ENCODE data around the gene MXRA7. TPM values are rescaled to one million over a fixed set of nuclear protein-coding genes. Genes with fewer than 3 reads are reported as not detected.

Gene MXRA7
- total and polyA plus RNA-seq, 2 of the 4 experiments (the other 2 are of a cell fraction): 168 to 231 TPM

DNA sequence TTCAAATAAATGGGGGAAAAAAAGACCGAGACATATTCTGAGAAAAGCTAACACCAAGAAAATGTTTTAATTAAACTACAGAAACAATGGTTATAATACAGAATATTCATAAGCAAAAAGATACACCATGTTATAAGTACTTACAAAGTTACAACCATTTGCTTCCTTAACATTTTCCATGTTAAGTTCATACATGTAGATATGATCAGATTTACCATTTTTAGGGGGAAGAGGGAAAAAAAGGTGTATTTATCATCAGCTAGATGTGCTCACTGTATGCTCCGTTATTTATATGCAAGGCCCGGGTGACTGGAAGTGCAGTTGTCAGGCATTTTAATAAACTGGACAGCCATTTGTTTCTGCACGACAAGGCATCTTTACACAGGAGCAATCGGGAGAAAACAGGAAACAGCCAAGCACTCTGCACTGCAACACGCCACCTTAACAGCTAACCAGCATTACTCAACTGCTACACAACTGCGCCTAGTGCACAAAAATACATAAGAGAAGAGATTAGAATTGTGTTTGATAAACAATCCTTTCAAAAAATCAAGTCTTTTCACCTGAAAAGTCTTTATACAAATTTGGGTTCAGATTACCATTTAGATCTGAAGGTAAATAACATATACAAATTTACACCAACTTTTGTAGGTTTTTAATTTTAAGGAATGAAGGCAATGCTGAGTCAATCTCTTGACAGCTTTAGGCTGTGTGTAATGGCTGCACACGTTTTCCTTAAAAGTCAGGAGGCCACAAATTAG lies 23.5 kb upstream of the MXRA7 start:
- intact Hi-C loops (cut with micrococcal nuclease): no loop called here
- dilution Hi-C loops (cut with HindIII; ENCODE audit: low sequenced_read_pairs, unreplicated experiment): no loop called here
- WGBS, 2 experiments (ENCODE audit: extremely low coverage in 2 of 2, insufficient read length in 1 of 2): 0% methylated on average over 1 of the region's 8 CpGs; no CpG with 5 or more reads in 1 of the 2 experiments

More for the DNA sequence above, 23.5 kb upstream of the MXRA7 start:
- TSS peak; percentile 50 for BruUV-seq (replicated peaks)
- Histone ChIP-seq H3K56ac (ENCODE audit: extremely low read depth, insufficient read depth, low read length) (no peak overlapping the region), H3K27ac (ENCODE audit: insufficient read depth, low read length) (no peak overlapping the region), H2BK120ac (ENCODE audit: low read depth, low read length) (no peak overlapping the region), H3K4me1 (ENCODE audit: control insufficient read depth, insufficient read depth, low read length) (peaks cover 2% of the 10 kb centered on the region; the same call in 1 of the 2 replicates), H2AK5ac (ENCODE audit: low read depth, low read length) (no peak overlapping the region), H3K4me2 (ENCODE audit: low read depth, low read length) (peak overlapping the region; percentile 76), H4K5ac (ENCODE audit: low read depth, low read length) (no peak overlapping the region), H2BK20ac (ENCODE audit: low read depth, low read length) (no peak overlapping the region), H3K14ac (replicated peaks; ENCODE audit: low read depth, low read length) (no peak overlapping the region), H3K36me3 (ENCODE audit: control insufficient read depth, insufficient read depth, low read length) (peaks cover 26% of the 10 kb centered on the region), H2BK15ac (ENCODE audit: low read depth, low read length) (no peak overlapping the region), H2AK9ac (replicated peaks; ENCODE audit: low read depth, low read length, poor library complexity) (no peak overlapping the region), H3K9me1 (ENCODE audit: insufficient read depth, low read length) (no peaks in the 10 kb centered on the region), H3K4ac (ENCODE audit: low read depth, low read length) (no peak overlapping the region), H3K79me1 (ENCODE audit: low read depth in 1 of 2, low read length in 2 of 2) (peaks cover 21 to 32% of the 10 kb centered on the region in 2 experiments), H4K91ac (ENCODE audit: insufficient read depth, low read depth, low read length) (no peak overlapping the region), H4K8ac (ENCODE audit: low read depth in 2 of 2, low read length in 2 of 2) (0 out of 4 replicates have a peak overlapping the region, but pooled peaks of 1 of the 2 experiments have one; percentile 24), H3K9me3 (ENCODE audit: control insufficient read depth, insufficient read depth, low read length) (no peaks in the 10 kb centered on the region), H3K27me3 (ENCODE audit: control insufficient read depth, insufficient read depth, low read length) (no peaks in the 10 kb centered on the region), H2BK5ac (ENCODE audit: low read depth, low read length, poor library complexity, severe bottlenecking) (peak overlapping the region; percentile 29), H3K18ac (ENCODE audit: low read depth, low read length) (no peak overlapping the region), H4K20me1 (ENCODE audit: insufficient read depth, low read length) (peaks cover 42% of the 10 kb centered on the region), H3K23ac (ENCODE audit: low read depth, low read length) (0 out of 2 replicates have a peak overlapping the region, but pooled peaks have one; percentile 19), H3K4me3 (ENCODE audit: insufficient read depth, low read depth, low read length) (0 out of 2 replicates have a peak overlapping the region, but pooled peaks have one; percentile 2), H3K9ac (ENCODE audit: low read depth, low read length) (peak overlapping the region; percentile 83; the same call in 1 of the 2 replicates), H2AFZ (replicated peaks; ENCODE audit: low read length, poor library complexity) (no peak overlapping the region)
- ATAC-seq (ENCODE audit: low read depth) (no peak), DNase-seq (peak; percentile 49)
- POLR2A ChIA-PET (ENCODE audit: unreplicated experiment): no interaction called here
- CTCF ChIA-PET: no interaction called here
- 0 out of 2 replicates have a peak, but pooled peaks have one; percentile 7 for TF ChIP-seq CEBPB (IDR thresholded peaks at IDR 0.05; ENCODE audit: low read depth, low read length)
- TF ChIP-seq RFX5 (IDR thresholded peaks at IDR 0.05; ENCODE audit: low read depth, low read length): no peak
- in situ Hi-C loops (cut with MboI; ENCODE audit: low sequenced_read_pairs): no loop called here

All from IMR-90 (cell line).